GM21390 (cell line): ENCODE data around the gene TBC1D25.

Source experiments
- ATAC-seq: cut with Tn5 transposase; IDR thresholded peaks from one replicate; pipeline ENCODE4 v1.9.1; 2021; ENCODE audit not compliant: unreplicated experiment

The TBC1D25 gene, protein sequence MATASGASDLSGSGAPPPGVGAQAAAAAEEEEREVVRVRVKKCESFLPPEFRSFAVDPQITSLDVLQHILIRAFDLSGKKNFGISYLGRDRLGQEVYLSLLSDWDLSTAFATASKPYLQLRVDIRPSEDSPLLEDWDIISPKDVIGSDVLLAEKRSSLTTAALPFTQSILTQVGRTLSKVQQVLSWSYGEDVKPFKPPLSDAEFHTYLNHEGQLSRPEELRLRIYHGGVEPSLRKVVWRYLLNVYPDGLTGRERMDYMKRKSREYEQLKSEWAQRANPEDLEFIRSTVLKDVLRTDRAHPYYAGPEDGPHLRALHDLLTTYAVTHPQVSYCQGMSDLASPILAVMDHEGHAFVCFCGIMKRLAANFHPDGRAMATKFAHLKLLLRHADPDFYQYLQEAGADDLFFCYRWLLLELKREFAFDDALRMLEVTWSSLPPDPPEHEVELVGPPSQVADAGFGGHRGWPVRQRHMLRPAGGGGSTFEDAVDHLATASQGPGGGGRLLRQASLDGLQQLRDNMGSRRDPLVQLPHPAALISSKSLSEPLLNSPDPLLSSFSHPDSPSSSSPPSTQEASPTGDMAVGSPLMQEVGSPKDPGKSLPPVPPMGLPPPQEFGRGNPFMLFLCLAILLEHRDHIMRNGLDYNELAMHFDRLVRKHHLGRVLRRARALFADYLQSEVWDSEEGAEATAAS

DNA sequence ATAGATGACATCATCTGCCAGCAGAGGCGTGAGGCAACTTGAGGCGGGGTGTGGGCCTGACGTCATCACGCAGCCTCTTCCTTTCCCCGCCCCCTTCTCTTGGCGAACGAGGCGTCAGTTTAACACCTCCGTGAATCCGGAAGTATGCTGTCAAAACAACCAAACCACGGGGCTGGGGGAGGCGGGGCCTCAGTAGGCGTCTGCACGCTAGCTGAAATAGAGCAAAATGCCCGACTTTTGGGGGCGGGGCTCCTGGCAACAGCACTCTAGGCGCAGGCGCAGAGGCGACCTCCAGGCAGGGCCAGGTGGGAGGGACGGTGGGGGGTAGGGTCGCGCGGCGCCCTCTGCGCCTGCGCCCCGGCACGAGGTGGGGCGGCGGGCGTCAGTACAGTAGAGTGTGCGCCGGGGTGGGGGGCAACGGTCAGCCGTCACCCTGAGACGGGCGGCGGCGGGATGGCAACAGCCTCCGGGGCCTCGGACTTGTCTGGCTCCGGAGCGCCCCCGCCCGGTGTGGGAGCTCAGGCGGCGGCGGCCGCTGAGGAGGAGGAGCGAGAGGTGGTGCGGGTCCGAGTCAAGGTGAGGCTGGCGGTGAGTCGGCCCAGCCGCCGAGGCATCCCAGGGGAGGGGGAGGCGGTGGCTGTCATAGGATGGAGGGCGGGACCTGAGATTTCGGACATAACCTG, at the start of gene TBC1D25:
Gene TBC1D25, plus strand, starts transcription at position 370 of the 683 bp plus-strand sequence. Its CDS starts 84 bp downstream, at position 454.
- ATAC-seq: peak; percentile 83

GRCh38 chrX:48489892-48490291, 49.6 kb upstream of the TBC1D25 start:
- no peak for ATAC-seq

GRCh38 chrX:48490661-48491060, 48.9 kb upstream of the TBC1D25 start:
- ATAC-seq: no peak

GRCh38 chrX:48491809-48492208, 47.7 kb upstream of the TBC1D25 start:
- no peak for ATAC-seq

GRCh38 chrX:48492293-48492910, 47.1 kb upstream of the TBC1D25 start:
- no peak for ATAC-seq

GRCh38 chrX:48493890-48494364, 45.6 kb upstream of the TBC1D25 start:
- ATAC-seq: no peak

DNA sequence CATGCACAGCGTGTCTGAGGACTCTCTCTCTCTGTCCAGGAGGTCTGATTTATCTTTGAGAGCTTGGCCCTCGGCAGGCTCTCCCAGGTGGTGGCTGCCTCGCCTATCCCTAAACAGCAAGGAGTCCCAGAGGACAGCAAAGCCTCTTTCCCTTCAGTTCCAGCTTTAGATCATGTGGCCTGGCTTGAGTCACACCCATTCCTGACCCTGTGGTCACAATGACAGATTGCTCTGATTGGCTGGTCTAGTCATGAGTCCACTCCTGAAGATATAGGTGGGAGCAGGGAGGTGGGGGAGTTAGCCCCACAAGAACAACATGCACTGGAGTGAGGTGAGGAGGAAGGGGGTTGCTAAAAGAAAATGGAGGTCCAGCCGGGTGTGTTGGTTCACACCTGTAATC, 42.9 kb upstream of the TBC1D25 start:
- no peak for ATAC-seq

GRCh38 chrX:48497871-48498270, 41.6 kb upstream of the TBC1D25 start:
- ATAC-seq: no peak

GRCh38 chrX:48498374-48498809, 41.1 kb upstream of the TBC1D25 start:
- no peak for ATAC-seq

DNA sequence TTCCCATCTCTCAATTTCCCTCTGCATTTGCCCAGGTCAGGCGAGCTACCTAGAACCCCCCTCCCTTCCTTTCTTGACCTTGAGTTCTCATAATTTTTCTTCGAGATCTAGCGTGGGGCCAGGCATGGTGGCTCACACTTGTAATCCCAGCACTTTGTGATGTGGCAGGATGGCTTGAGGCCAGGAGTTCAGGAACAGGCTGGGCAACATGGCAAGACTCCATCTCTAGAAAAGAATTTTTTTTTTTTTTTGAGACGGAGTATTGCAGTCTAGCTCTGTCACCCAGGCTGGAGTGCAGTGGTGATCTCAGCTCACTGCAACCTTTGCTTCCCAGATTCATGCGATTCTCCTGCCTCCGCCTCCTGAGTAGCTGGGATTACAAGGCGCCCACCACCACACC, 35.3 kb upstream of the TBC1D25 start:
- ATAC-seq: no peak

DNA sequence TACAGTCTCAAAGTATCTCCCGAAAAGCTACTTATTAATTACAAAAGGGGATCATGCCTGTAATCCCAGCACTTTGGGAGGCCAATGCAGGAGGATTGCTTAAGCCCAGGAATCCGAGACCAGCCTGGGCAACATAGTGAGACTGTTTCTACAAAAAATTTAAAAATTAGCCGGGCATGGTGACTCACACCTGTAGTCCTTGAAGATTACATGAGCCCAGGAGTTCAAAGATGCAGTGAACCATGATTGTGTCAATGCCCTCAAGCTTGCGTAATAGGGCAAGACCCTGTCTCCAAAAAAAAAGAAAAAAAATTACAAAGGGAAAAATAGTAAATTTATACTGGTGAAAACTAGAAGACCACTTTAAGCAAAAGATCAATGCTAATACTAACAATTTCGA, 34.0 kb upstream of the TBC1D25 start:
- no peak for ATAC-seq

DNA sequence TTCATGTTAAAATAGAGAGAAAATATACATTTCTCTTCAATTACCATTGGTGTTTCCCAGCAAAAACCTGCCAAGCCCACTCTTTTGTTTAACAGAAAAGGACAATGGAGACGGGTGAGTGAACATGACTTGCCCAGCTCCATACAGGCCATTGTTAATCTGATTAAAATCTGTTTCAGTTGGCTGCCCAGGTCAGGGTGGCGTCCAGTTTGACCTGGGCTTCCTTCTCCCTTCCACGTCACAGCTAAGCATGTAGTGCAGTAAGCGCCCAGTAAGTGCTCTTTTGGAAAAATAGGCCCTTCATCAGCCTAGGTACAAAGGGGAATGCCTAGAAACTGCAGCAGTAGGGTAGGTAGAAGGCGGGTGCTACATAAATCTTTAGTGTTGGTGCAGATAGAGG, 32.3 kb upstream of the TBC1D25 start:
- no peak for ATAC-seq

DNA sequence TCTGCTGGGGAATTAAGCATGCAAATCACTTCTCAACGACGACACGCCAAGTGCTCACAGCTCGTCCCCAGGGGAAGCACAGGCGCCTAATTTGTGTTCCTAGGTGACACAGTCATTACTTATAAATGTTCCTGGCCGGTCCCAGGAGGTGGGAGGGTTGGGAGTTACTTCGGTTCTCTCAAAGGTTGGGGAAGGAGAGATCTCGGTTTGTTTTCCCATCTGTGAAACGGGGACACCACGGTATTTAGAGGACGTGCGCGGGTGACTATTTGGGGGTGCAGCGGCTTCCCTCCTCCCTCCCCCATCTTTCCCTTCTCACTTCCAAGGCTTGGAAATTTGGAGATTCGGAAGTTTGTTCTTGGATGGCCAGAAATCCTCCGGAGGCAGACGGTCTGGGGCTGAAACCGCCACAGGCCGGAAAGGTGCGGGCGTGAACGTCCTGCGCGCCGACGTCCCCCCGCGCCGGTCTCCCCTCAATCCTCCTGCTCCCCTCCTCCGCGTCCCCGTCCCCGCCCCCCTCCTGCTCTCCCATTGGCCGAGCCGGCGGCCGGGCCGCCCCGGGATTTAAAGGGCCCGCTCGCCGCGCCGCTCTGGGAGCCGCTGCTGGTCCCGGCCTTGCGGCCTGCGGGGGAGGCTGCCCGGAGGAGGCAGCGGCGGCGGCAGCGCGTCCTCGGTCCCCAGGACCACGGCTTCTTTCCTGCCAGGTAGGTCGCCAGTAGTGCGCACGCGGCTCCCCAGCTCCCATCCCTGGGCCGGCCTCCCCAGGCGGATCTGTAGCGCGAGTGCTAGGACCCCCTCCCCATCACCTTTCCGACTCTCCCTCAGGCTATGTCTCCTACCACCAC, 30.9 kb upstream of the TBC1D25 start, which contains the start of gene PORCN:
Gene PORCN, plus strand, starts transcription at position 593 of the 845 bp plus-strand sequence. CDS start 829 bp downstream, outside the sequence.
- peak; percentile 82 for ATAC-seq

DNA sequence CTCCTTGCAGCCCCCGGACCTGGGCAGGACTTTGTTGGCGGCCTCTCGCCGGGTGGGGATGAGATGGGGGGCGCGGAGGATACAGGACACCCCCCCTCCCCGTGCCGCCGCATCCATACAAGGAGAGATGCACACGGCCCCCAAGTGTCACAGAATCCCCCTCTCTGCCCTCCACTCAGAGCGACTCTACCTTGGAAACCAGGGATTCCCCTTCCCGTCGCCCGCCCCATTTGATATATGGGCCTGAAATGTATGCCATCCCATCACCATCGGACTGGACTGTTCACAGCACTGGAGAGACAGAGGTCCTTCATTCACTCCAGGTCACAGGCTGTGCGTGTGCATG, 30.3 kb upstream of the TBC1D25 start:
- ATAC-seq: no peak

DNA sequence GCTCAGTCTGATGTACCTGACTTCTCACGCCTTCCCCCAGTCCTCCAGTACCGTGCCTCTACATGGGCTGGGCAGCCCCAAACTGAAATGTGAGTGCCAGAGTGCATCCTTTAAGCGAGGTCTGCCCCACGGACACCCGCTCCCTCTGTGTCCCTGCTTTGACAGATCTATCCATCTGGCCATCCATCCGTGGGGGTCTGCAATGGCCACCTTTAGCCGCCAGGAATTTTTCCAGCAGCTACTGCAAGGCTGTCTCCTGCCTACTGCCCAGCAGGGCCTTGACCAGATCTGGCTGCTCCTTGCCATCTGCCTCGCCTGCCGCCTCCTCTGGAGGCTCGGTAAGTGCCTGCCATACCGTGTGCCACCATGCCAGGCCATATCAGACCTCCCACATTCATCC, 29.9 kb upstream of the TBC1D25 start:
- ATAC-seq: no peak

- no peak for ATAC-seq
These were observed 28.0 kb upstream of the TBC1D25 start for GRCh38 chrX:48511560-48511959.

DNA sequence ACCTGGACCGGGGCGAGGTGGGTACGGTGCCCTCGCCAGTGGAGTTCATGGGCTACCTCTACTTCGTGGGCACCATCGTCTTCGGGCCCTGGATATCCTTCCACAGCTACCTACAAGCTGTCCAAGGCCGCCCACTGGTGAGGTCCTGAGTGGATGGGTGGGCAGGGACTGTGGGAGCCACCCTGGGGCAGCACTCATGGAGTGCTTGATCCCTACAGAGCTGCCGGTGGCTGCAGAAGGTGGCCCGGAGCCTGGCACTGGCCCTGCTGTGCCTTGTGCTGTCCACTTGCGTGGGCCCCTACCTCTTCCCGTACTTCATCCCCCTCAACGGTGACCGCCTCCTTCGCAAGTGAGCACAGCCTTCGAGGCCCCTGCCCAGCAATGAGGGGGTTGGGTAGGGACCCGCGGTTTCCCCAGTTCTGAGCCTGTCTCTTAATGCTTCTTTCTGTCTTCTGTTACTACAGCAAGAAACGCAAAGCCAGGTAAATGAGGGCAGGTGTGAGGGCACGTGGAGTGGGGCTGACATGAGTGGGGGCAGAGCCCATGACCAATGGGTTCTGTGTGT, 27.1 kb upstream of the TBC1D25 start:
- no peak for ATAC-seq

- no peak for ATAC-seq
These were observed 25.8 kb upstream of the TBC1D25 start for GRCh38 chrX:48513670-48514069.

DNA sequence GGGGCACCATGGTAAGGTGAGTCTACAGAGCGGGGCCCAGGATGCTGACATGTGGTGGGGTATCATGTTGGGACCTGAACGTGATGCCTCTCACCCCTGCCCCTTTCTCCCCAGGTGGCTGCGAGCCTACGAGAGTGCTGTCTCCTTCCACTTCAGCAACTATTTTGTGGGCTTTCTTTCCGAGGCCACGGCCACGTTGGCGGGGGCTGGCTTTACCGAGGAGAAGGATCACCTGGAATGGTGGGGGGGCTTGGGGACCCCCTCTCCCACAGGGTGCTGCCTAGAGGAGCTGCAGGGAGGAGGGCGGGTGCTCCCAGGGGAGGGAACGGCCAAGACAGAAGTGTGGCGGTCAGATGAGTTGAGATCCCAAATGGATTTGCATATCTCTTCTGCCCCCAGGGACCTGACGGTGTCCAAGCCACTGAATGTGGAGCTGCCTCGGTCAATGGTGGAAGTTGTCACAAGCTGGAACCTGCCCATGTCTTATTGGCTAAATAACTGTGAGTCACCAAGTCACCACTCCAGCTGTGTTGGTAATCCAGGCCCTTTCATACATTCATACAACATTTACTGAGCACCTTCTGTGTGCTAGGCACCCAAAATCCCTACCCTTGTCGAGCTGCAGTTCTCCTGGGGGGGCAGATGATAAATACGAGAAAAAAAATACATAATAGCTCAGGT, 25.2 kb upstream of the TBC1D25 start:
- ATAC-seq: no peak
